ENCODE measurements around the gene ADRA2C. TPM values are rescaled to one million over a fixed set of nuclear protein-coding genes. Genes with fewer than 3 reads are reported as not detected.

ADRA2C gene
- total RNA-seq, 2 experiments from 2014 or later = 0.21 TPM; not detected in 1

- ChIA-PET POLR2A (no interaction called here), CTCF (ENCODE audit: unreplicated experiment) (no interaction called here)
- DNase-seq (ENCODE audit: low spot score) = no peak
- no peaks in the 10 kb centered on the region for H3K9me2 ChIP-seq (ENCODE audit: insufficient read depth, low read length)
- H3K4me3 ChIP-seq (ENCODE audit: low read depth, low read length, poor library complexity, severe bottlenecking) = no peak overlapping the region
- BruUV-seq (replicated peaks) = no TSS peak
- intact Hi-C loops (cut with micrococcal nuclease; ENCODE audit: unreplicated experiment) = loop anchor here (10.0 kb wide), 1 partner anchor 94 kb away; no protein-coding TSS in a partner anchor
- no peak for TF ChIP-seq EZH2phosphoT487 (IDR thresholded peaks at IDR 0.05; ENCODE audit: borderline replicate concordance, low read depth, low read length)
- TF ChIP-seq, protein P1, sequence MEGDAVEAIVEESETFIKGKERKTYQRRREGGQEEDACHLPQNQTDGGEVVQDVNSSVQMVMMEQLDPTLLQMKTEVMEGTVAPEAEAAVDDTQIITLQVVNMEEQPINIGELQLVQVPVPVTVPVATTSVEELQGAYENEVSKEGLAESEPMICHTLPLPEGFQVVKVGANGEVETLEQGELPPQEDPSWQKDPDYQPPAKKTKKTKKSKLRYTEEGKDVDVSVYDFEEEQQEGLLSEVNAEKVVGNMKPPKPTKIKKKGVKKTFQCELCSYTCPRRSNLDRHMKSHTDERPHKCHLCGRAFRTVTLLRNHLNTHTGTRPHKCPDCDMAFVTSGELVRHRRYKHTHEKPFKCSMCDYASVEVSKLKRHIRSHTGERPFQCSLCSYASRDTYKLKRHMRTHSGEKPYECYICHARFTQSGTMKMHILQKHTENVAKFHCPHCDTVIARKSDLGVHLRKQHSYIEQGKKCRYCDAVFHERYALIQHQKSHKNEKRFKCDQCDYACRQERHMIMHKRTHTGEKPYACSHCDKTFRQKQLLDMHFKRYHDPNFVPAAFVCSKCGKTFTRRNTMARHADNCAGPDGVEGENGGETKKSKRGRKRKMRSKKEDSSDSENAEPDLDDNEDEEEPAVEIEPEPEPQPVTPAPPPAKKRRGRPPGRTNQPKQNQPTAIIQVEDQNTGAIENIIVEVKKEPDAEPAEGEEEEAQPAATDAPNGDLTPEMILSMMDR (conservative IDR thresholded peaks at IDR 0.05; ENCODE audit: low read length) = no peak
- no peaks in the 10 kb centered on the region for H3K36me3 ChIP-seq (ENCODE audit: insufficient read depth, low read length)
- peaks cover 5% of the 10 kb centered on the region; the same call in 1 of the 2 replicates for H3K9me3 ChIP-seq (ENCODE audit: low read length)
- no peak overlapping the region for H3K4me2 ChIP-seq (ENCODE audit: low read length)
- no peaks in the 10 kb centered on the region for H3K4me1 ChIP-seq (ENCODE audit: insufficient read depth, low read length, poor library complexity, severe bottlenecking)
- no peaks in the 10 kb centered on the region for H3K79me2 ChIP-seq (ENCODE audit: insufficient read depth, low read depth, low read length)
- no peak overlapping the region for H2AFZ ChIP-seq (ENCODE audit: low read length)
- no peak overlapping the region for H3K27ac ChIP-seq (ENCODE audit: low read depth, low read length, poor library complexity, severe bottlenecking)
- H4K20me1 ChIP-seq (ENCODE audit: insufficient read depth, low read length) = no peaks in the 10 kb centered on the region
Observed at GRCh38 chr4:3791256-3791655, 25.1 kb downstream of the ADRA2C start.

- no TSS peak for BruUV-seq (replicated peaks)
- Histone ChIP-seq H3K4me1 (ENCODE audit: insufficient read depth, low read length, poor library complexity, severe bottlenecking) (no peaks in the 10 kb centered on the region), H2AFZ (ENCODE audit: low read length) (no peak overlapping the region), H3K4me2 (ENCODE audit: low read length) (no peak overlapping the region), H3K36me3 (ENCODE audit: insufficient read depth, low read length) (no peaks in the 10 kb centered on the region), H3K9me3 (ENCODE audit: low read length) (peaks cover 5% of the 10 kb centered on the region; the same call in 1 of the 2 replicates), H3K79me2 (ENCODE audit: insufficient read depth, low read depth, low read length) (no peaks in the 10 kb centered on the region), H3K27ac (ENCODE audit: low read depth, low read length, poor library complexity, severe bottlenecking) (no peak overlapping the region), H4K20me1 (ENCODE audit: insufficient read depth, low read length) (no peaks in the 10 kb centered on the region), H3K9me2 (ENCODE audit: insufficient read depth, low read length) (no peaks in the 10 kb centered on the region), H3K4me3 (ENCODE audit: low read depth, low read length, poor library complexity, severe bottlenecking) (no peak overlapping the region)
- CTCF ChIA-PET (ENCODE audit: unreplicated experiment) = no interaction called here
- peak; percentile 20 for DNase-seq (ENCODE audit: low spot score)
- POLR2A ChIA-PET = interaction anchor here (0.6 kb wide), 1 partner anchor 781 kb away, joined by 3 read pairs; no protein-coding TSS in a partner anchor
- intact Hi-C loops (cut with micrococcal nuclease; ENCODE audit: unreplicated experiment) = loop anchor here (10.0 kb wide), 1 partner anchor 93 kb away; no protein-coding TSS in a partner anchor
- no peak for TF ChIP-seq EZH2phosphoT487 (IDR thresholded peaks at IDR 0.05; ENCODE audit: borderline replicate concordance, low read depth, low read length)
- TF ChIP-seq, protein P1 (conservative IDR thresholded peaks at IDR 0.05; ENCODE audit: low read length) = no peak
Observed at GRCh38 chr4:3791910-3792542, 25.8 kb downstream of the ADRA2C start.

DNA sequence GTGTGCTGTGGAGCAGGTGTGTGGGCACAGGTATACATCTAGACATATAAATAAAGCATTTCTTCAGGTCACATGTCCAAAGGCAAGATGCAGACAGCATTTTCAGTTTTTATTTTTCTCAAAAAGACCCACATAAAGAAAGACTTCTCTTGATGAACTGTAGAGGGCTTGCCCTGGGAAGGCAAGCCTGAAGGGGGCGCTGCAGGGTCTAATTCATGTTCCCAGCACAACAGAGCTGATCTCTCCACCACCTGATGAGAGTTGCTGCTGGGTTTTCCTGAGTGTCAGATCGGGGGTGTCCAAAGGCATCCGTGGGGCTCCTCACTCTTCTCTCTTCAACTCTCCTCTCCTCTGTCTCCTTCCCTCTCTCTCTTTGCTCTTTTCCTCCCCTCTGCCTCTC is 26.6 kb downstream of the ADRA2C start:
- Histone ChIP-seq H3K4me3 (ENCODE audit: low read depth, low read length, poor library complexity, severe bottlenecking) (no peak overlapping the region), H4K20me1 (ENCODE audit: insufficient read depth, low read length) (no peaks in the 10 kb centered on the region), H3K36me3 (ENCODE audit: insufficient read depth, low read length) (no peaks in the 10 kb centered on the region), H3K9me2 (ENCODE audit: insufficient read depth, low read length) (no peaks in the 10 kb centered on the region), H3K9me3 (ENCODE audit: low read length) (peaks cover 5% of the 10 kb centered on the region; the same call in 1 of the 2 replicates), H3K4me1 (ENCODE audit: insufficient read depth, low read length, poor library complexity, severe bottlenecking) (no peaks in the 10 kb centered on the region), H3K4me2 (ENCODE audit: low read length) (no peak overlapping the region), H2AFZ (ENCODE audit: low read length) (no peak overlapping the region), H3K27ac (ENCODE audit: low read depth, low read length, poor library complexity, severe bottlenecking) (no peak overlapping the region), H3K79me2 (ENCODE audit: insufficient read depth, low read depth, low read length) (no peaks in the 10 kb centered on the region)
- CTCF ChIA-PET (ENCODE audit: unreplicated experiment) = no interaction called here
- TF ChIP-seq, protein P1 (conservative IDR thresholded peaks at IDR 0.05; ENCODE audit: low read length) = peak; percentile 67
- TF ChIP-seq EZH2phosphoT487 (IDR thresholded peaks at IDR 0.05; ENCODE audit: borderline replicate concordance, low read depth, low read length) = no peak
- BruUV-seq (replicated peaks) = no TSS peak
- POLR2A ChIA-PET = no interaction called here
- intact Hi-C loops (cut with micrococcal nuclease; ENCODE audit: unreplicated experiment) = loop anchor here (10.0 kb wide), 1 partner anchor 92 kb away; no protein-coding TSS in a partner anchor
- no peak for DNase-seq (ENCODE audit: low spot score)

Measured in OCI-LY7 (cell line).